HEK293 (cell line): Measurements from ENCODE around the gene DDX47.

Experiments used
- IKZF3 ChIP-seq: fragments of 450-650 bp; IDR thresholded peaks from 2 replicates; pipeline ENCODE4 v1.5.0; 2018; ENCODE audit warnings: missing biosample characterization, mild to moderate bottlenecking, missing genetic modification characterization, moderate library complexity
- MEIS1 ChIP-seq: sonication (generic); formaldehyde crosslinking; IDR thresholded peaks from 2 replicates; pipeline ENCODE4 v1.8.1; 2022; ENCODE audit warnings: missing genetic modification reagents, mild to moderate bottlenecking, borderline replicate concordance
- MZF1 ChIP-seq: fragments of 450-650 bp; formaldehyde crosslinking; IDR thresholded peaks from 2 replicates; pipeline ENCODE4 v1.5.1; 2017; ENCODE audit warnings: missing biosample characterization, missing genetic modification characterization, borderline replicate concordance
- OSR2 ChIP-seq: fragments of 450-650 bp; formaldehyde crosslinking; IDR thresholded peaks from 2 replicates; pipeline ENCODE4 v1.5.1; 2016; ENCODE audit warnings: missing biosample characterization, missing genetic modification characterization
- SCRT1 ChIP-seq: fragments of 450-650 bp; formaldehyde crosslinking; IDR thresholded peaks from 2 replicates; pipeline ENCODE4 v1.5.1; 2016; ENCODE audit warnings: missing biosample characterization, missing genetic modification characterization, borderline replicate concordance
- SETDB1 ChIP-seq: IDR thresholded peaks from one replicate; pipeline ENCODE4 v1.6.1; 2017; ENCODE audit warnings: mild to moderate bottlenecking, low read length, moderate library complexity, mixed read lengths; ENCODE audit not compliant: insufficient read length
- ZBTB1 ChIP-seq: fragments of 450-650 bp; formaldehyde crosslinking; IDR thresholded peaks from 2 replicates; pipeline ENCODE4 v1.5.1; 2016; ENCODE audit warnings: missing biosample characterization, missing genetic modification characterization
- ZFP41 ChIP-seq: fragments of 450-650 bp; formaldehyde crosslinking; IDR thresholded peaks from 2 replicates; pipeline ENCODE4 v1.5.1; 2016; ENCODE audit warnings: missing biosample characterization, missing genetic modification characterization, borderline replicate concordance
- ZNF133 ChIP-seq: fragments of 450-650 bp; formaldehyde crosslinking; IDR thresholded peaks from 2 replicates; pipeline ENCODE4 v1.5.1; 2016; ENCODE audit warnings: missing biosample characterization, missing genetic modification characterization
- ZNF138 ChIP-seq: fragments of 450-650 bp; formaldehyde crosslinking; IDR thresholded peaks from 2 replicates; pipeline ENCODE4 v1.5.1; 2016; ENCODE audit warnings: missing biosample characterization, missing genetic modification characterization, borderline replicate concordance
- ZNF221 ChIP-seq: fragments of 450-650 bp; formaldehyde crosslinking; IDR thresholded peaks from 2 replicates; pipeline ENCODE4 v1.5.1; 2017; ENCODE audit warnings: missing biosample characterization, missing genetic modification characterization, borderline replicate concordance
- ZNF266 ChIP-seq: fragments of 450-650 bp; formaldehyde crosslinking; IDR thresholded peaks from 2 replicates; pipeline ENCODE4 v1.5.1; 2016; ENCODE audit warnings: missing biosample characterization, missing genetic modification characterization, low read depth
- ZNF518A ChIP-seq: fragments of 450-650 bp; formaldehyde crosslinking; conservative IDR thresholded peaks from 2 replicates; pipeline ENCODE4 v1.5.1; 2016; ENCODE audit warnings: low read depth, missing biosample characterization, missing genetic modification characterization
- ZNF544 ChIP-seq: fragments of 450-650 bp; formaldehyde crosslinking; IDR thresholded peaks from 2 replicates; pipeline ENCODE4 v1.5.0; 2017; ENCODE audit warnings: missing biosample characterization, missing genetic modification characterization
- ZNF558 ChIP-seq: fragments of 450-650 bp; formaldehyde crosslinking; IDR thresholded peaks from 2 replicates; pipeline ENCODE4 v1.5.1; 2016; ENCODE audit warnings: missing biosample characterization, missing genetic modification characterization
- ZNF560 ChIP-seq: fragments of 450-650 bp; formaldehyde crosslinking; IDR thresholded peaks from 2 replicates; pipeline ENCODE4 v1.5.1; 2017; ENCODE audit warnings: missing biosample characterization, missing genetic modification characterization, borderline replicate concordance
- ZNF585B ChIP-seq: fragments of 450-650 bp; formaldehyde crosslinking; IDR thresholded peaks from 2 replicates; pipeline ENCODE4 v1.5.1; 2016; ENCODE audit warnings: missing biosample characterization, missing genetic modification characterization
- ZNF837 ChIP-seq: fragments of 450-650 bp; formaldehyde crosslinking; IDR thresholded peaks from 2 replicates; pipeline ENCODE4 v1.5.1; 2016; ENCODE audit warnings: missing biosample characterization, missing genetic modification characterization
- ZSCAN18 ChIP-seq: fragments of 450-650 bp; formaldehyde crosslinking; IDR thresholded peaks from 2 replicates; pipeline ENCODE4 v1.5.1; 2016; ENCODE audit warnings: missing biosample characterization, missing genetic modification characterization
- ZSCAN5A ChIP-seq: fragments of 450-650 bp; formaldehyde crosslinking; IDR thresholded peaks from 2 replicates; pipeline ENCODE4 v1.5.1; 2016; ENCODE audit warnings: missing biosample characterization, missing genetic modification characterization
- TF ChIP-seq, protein P1 (sequence below): fragments of 450-650 bp; formaldehyde crosslinking; IDR thresholded peaks from 2 replicates; pipeline ENCODE4 v1.5.1; 2017; ENCODE audit warnings: missing biosample characterization, missing genetic modification characterization
- TF ChIP-seq, protein P2 (sequence below): fragments of 450-650 bp; formaldehyde crosslinking; IDR thresholded peaks from 2 replicates; pipeline ENCODE4 v1.5.1; 2016; ENCODE audit warnings: missing biosample characterization, missing genetic modification characterization, borderline replicate concordance
- TF ChIP-seq, protein P3 (sequence below): fragments of 450-650 bp; formaldehyde crosslinking; IDR thresholded peaks from 2 replicates; pipeline ENCODE4 v1.5.1; 2016; ENCODE audit warnings: missing biosample characterization, missing genetic modification characterization
- TF ChIP-seq, protein P4 (sequence below): fragments of 450-650 bp; formaldehyde crosslinking; IDR thresholded peaks from 2 replicates; pipeline ENCODE4 v1.5.1; 2016; ENCODE audit warnings: missing biosample characterization, missing genetic modification characterization

DDX47 gene

DNA sequence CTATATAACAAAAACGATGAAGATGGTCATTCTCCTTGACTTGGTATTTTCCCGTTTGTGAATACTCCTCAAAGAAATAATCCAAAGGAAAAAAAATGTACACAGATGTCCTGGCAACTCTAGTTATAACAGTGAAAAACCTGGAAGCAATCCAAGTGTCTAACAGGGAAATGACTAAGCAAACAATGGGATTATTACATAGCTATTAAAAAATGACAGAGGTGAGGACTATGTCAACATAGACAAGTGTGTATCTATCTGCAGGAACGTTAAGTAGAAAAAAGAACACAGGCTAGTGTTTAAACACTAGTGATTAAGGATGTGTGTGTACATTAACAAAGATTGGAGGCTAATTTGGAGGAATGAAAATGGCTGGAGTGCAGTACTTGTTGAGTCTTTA, 33.6 kb upstream of the DDX47 start (continued):
- TF ChIP-seq ZNF544 (tag by site-specific recombination) (no peak), MZF1 (tag by site-specific recombination) (no peak; the same call in 1 of the 2 replicates), ZBTB1 (tag by site-specific recombination) (peak; percentile 79; the same call in 1 of the 2 replicates), ZSCAN5A (tag by site-specific recombination) (no peak), ZNF266 (tag by site-specific recombination) (no peak), ZNF138 (tag by site-specific recombination) (no peak), ZFP41 (tag by site-specific recombination) (no peak), SETDB1 (no peak), OSR2 (tag by site-specific recombination) (peak; percentile 93), ZNF585B (tag by site-specific recombination) (no peak), ZNF518A (tag by site-specific recombination) (0 out of 2 replicates have a peak, but pooled peaks have one; percentile 47), ZNF221 (tag by site-specific recombination) (no peak), SCRT1 (tag by site-specific recombination) (peak; percentile 88), ZNF837 (tag by site-specific recombination) (no peak), ZNF558 (tag by site-specific recombination) (peak; percentile 81; the same call in 1 of the 2 replicates), IKZF3 (peak; percentile 78), ZNF560 (tag by site-specific recombination) (no peak), MEIS1 (no peak), ZNF133 (tag by site-specific recombination) (no peak), ZSCAN18 (tag by site-specific recombination) (no peak)
- TF ChIP-seq, protein P1, sequence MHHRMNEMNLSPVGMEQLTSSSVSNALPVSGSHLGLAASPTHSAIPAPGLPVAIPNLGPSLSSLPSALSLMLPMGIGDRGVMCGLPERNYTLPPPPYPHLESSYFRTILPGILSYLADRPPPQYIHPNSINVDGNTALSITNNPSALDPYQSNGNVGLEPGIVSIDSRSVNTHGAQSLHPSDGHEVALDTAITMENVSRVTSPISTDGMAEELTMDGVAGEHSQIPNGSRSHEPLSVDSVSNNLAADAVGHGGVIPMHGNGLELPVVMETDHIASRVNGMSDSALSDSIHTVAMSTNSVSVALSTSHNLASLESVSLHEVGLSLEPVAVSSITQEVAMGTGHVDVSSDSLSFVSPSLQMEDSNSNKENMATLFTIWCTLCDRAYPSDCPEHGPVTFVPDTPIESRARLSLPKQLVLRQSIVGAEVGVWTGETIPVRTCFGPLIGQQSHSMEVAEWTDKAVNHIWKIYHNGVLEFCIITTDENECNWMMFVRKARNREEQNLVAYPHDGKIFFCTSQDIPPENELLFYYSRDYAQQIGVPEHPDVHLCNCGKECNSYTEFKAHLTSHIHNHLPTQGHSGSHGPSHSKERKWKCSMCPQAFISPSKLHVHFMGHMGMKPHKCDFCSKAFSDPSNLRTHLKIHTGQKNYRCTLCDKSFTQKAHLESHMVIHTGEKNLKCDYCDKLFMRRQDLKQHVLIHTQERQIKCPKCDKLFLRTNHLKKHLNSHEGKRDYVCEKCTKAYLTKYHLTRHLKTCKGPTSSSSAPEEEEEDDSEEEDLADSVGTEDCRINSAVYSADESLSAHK (tag by site-specific recombination): peak; percentile 69
- TF ChIP-seq, protein P2, sequence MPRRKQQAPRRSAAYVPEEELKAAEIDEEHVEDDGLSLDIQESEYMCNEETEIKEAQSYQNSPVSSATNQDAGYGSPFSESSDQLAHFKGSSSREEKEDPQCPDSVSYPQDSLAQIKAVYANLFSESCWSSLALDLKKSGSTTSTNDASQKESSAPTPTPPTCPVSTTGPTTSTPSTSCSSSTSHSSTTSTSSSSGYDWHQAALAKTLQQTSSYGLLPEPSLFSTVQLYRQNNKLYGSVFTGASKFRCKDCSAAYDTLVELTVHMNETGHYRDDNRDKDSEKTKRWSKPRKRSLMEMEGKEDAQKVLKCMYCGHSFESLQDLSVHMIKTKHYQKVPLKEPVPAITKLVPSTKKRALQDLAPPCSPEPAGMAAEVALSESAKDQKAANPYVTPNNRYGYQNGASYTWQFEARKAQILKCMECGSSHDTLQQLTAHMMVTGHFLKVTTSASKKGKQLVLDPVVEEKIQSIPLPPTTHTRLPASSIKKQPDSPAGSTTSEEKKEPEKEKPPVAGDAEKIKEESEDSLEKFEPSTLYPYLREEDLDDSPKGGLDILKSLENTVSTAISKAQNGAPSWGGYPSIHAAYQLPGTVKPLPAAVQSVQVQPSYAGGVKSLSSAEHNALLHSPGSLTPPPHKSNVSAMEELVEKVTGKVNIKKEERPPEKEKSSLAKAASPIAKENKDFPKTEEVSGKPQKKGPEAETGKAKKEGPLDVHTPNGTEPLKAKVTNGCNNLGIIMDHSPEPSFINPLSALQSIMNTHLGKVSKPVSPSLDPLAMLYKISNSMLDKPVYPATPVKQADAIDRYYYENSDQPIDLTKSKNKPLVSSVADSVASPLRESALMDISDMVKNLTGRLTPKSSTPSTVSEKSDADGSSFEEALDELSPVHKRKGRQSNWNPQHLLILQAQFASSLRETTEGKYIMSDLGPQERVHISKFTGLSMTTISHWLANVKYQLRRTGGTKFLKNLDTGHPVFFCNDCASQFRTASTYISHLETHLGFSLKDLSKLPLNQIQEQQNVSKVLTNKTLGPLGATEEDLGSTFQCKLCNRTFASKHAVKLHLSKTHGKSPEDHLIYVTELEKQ: peak; percentile 97
- TF ChIP-seq, protein P3, sequence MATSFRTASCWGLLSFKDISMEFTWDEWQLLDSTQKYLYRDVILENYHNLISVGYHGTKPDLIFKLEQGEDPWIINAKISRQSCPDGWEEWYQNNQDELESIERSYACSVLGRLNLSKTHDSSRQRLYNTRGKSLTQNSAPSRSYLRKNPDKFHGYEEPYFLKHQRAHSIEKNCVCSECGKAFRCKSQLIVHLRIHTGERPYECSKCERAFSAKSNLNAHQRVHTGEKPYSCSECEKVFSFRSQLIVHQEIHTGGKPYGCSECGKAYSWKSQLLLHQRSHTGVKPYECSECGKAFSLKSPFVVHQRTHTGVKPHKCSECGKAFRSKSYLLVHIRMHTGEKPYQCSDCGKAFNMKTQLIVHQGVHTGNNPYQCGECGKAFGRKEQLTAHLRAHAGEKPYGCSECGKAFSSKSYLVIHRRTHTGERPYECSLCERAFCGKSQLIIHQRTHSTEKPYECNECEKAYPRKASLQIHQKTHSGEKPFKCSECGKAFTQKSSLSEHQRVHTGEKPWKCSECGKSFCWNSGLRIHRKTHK: no peak
- TF ChIP-seq, protein P4, sequence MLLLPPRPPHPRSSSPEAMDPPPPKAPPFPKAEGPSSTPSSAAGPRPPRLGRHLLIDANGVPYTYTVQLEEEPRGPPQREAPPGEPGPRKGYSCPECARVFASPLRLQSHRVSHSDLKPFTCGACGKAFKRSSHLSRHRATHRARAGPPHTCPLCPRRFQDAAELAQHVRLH: 0 out of 2 replicates have a peak, but pooled peaks have one; percentile 36
